DOHH2 (cell line): Measurements from ENCODE around the gene SPOPL.

Experiments used
- H3F3A ChIP-seq: fragments of 200-600 bp; sonication (generic), shearing (Covaris generic); 2 replicates; pipeline ENCODE4 v1.6.0; 2016; ENCODE audit warnings: antibody characterized with exemption, mild to moderate bottlenecking; ENCODE audit not compliant: control insufficient read depth, insufficient read depth
- H3K27ac ChIP-seq: fragments of 200-600 bp; sonication (generic); 2 replicates; pipeline ENCODE4 v1.5.1; 2014; ENCODE audit warnings: low read depth, mild to moderate bottlenecking, low read length, moderate library complexity
- H3K27me3 ChIP-seq: fragments of 200-600 bp; sonication (generic); 2 replicates; pipeline ENCODE4 v1.6.1; 2014; ENCODE audit warnings: mild to moderate bottlenecking, low read length, mixed read lengths; ENCODE audit not compliant: control insufficient read depth
- H3K36me3 ChIP-seq: fragments of 200-600 bp; sonication (generic); 2 replicates; pipeline ENCODE4 v1.6.1; 2014; ENCODE audit warnings: mild to moderate bottlenecking, low read length, moderate library complexity, mixed read lengths; ENCODE audit not compliant: control insufficient read depth
- H3K4me1 ChIP-seq: fragments of 200-600 bp; sonication (generic); 2 replicates; pipeline ENCODE4 v1.6.1; 2014; ENCODE audit warnings: mild to moderate bottlenecking, low read length, mixed read lengths; ENCODE audit not compliant: control insufficient read depth
- H3K4me2 ChIP-seq: fragments of 200-600 bp; sonication (generic); 2 replicates; pipeline ENCODE4 v1.6.0; 2014; ENCODE audit warnings: mild to moderate bottlenecking, low read length, moderate library complexity
- H3K4me3 ChIP-seq: fragments of 200-600 bp; sonication (generic); 2 replicates; pipeline ENCODE4 v1.5.1; 2014; ENCODE audit warnings: mild to moderate bottlenecking, low read length, mixed read lengths
- H3K79me2 ChIP-seq: fragments of 200-600 bp; sonication (generic); 2 replicates; pipeline ENCODE4 v1.6.1; 2014; ENCODE audit warnings: mild to moderate bottlenecking, low read length, mixed read lengths; ENCODE audit not compliant: control insufficient read depth
- H3K9me2 ChIP-seq: fragments of 200-600 bp; sonication (generic); replicated peaks from 2 replicates; pipeline ENCODE4 v1.6.1; 2014; ENCODE audit warnings: mild to moderate bottlenecking, low read length, mixed read lengths; ENCODE audit not compliant: control insufficient read depth
- H3K9me3 ChIP-seq: fragments of 200-600 bp; sonication (generic); 2 replicates; pipeline ENCODE4 v1.6.1; 2014; ENCODE audit warnings: antibody characterized with exemption, low read length, mixed read lengths; ENCODE audit not compliant: control insufficient read depth, insufficient read depth
- H4K20me1 ChIP-seq: fragments of 200-600 bp; sonication (generic); 2 replicates; pipeline ENCODE4 v1.6.0; 2014; ENCODE audit warnings: low read depth, mild to moderate bottlenecking, antibody characterized with exemption, low read length, moderate library complexity; ENCODE audit not compliant: control insufficient read depth, insufficient read depth
- CTCF ChIP-seq: fragments of 200-600 bp; sonication (generic); IDR thresholded peaks from one replicate; pipeline ENCODE4 v1.5.1; 2014; ENCODE audit warnings: antibody characterized with exemption, mild to moderate bottlenecking, low read depth, low read length; ENCODE audit not compliant: poor library complexity, severe bottlenecking
- EZH2phosphoT487 ChIP-seq: fragments of 200-600 bp; sonication (generic); IDR thresholded peaks from 2 replicates; pipeline ENCODE4 v1.6.1; 2017; ENCODE audit warnings: borderline replicate concordance, mild to moderate bottlenecking, antibody characterized with exemption, low read length, moderate library complexity, mixed read lengths

Gene SPOPL

GRCh38 chr2:138600732-138601457, 99.3 kb downstream of the SPOPL start:
- Histone ChIP-seq H3K27me3 (no peaks in the 10 kb centered on the region), H3K4me1 (no peaks in the 10 kb centered on the region), H3K36me3 (no peaks in the 10 kb centered on the region), H3K4me3 (no peak overlapping the region), H3K9me2 (no peaks in the 10 kb centered on the region; the same call in 1 of the 2 replicates), H3K9me3 (no peaks in the 10 kb centered on the region), H3K4me2 (no peak overlapping the region), H3K79me2 (no peaks in the 10 kb centered on the region), H3K27ac (no peak overlapping the region), H3F3A (no peaks in the 10 kb centered on the region), H4K20me1 (no peaks in the 10 kb centered on the region; the same call in 1 of the 2 replicates)
- TF ChIP-seq EZH2phosphoT487 (no peak), CTCF (no peak)

DNA sequence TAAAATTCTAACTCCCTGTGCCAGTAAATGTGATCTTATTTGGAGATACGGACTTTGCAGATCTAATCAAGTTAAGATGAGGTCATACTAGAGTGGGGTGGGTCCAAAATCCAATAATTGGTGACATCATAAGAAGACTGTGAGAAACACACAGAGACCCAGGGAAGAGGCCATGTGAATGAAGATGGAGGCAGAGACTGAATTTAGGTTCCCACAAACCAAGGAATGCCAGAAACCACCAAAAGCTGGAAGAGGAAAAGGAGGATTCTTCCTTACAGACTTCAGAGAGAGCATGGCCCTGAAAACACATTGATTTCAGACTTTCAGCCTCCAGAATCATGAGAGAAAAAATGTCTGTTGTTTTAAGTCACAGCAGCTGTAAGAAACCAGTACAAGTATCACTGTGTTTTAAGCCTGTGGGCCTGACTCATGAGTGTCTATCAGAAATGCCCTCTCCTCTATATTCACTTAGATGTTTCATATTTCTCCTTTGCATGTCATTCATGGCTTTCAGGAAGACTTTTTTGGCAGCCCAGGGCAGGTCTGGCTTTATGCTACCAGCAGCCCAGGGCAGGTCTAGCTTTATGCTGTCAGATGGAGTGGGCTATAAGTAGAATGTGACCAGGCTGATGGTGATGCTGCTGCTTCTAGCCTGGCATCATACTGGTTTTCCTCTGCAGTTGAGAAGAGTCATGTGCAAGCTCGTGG, 100.0 kb downstream of the SPOPL start:
- no peaks in the 10 kb centered on the region for H3K4me1 ChIP-seq
- no peak overlapping the region for H3K4me2 ChIP-seq
- H3K4me3 ChIP-seq = no peak overlapping the region
- H3K9me3 ChIP-seq = no peaks in the 10 kb centered on the region
- no peaks in the 10 kb centered on the region; the same call in 1 of the 2 replicates for H3K9me2 ChIP-seq
- no peak for TF ChIP-seq EZH2phosphoT487
- no peak for TF ChIP-seq CTCF
- no peaks in the 10 kb centered on the region for H3F3A ChIP-seq
- H3K27ac ChIP-seq = no peak overlapping the region
- H3K36me3 ChIP-seq = no peaks in the 10 kb centered on the region
- no peaks in the 10 kb centered on the region for H3K27me3 ChIP-seq
- H4K20me1 ChIP-seq = no peaks in the 10 kb centered on the region; the same call in 1 of the 2 replicates
- no peaks in the 10 kb centered on the region for H3K79me2 ChIP-seq

GRCh38 chr2:138602166-138602460, 100.5 kb downstream of the SPOPL start:
- Histone ChIP-seq H3K4me2 (no peak overlapping the region), H3K4me3 (no peak overlapping the region), H3K9me2 (no peaks in the 10 kb centered on the region; the same call in 1 of the 2 replicates), H3K36me3 (no peaks in the 10 kb centered on the region), H3K79me2 (no peaks in the 10 kb centered on the region), H3K27ac (no peak overlapping the region), H3K27me3 (no peaks in the 10 kb centered on the region), H3K9me3 (no peaks in the 10 kb centered on the region), H3F3A (no peaks in the 10 kb centered on the region), H3K4me1 (no peaks in the 10 kb centered on the region), H4K20me1 (no peaks in the 10 kb centered on the region; the same call in 1 of the 2 replicates)
- no peak for TF ChIP-seq EZH2phosphoT487
- no peak for TF ChIP-seq CTCF
